ENCODE data around the gene MTCL3.

Gene MTCL3

GRCh38 chr6:127447780-127448179 is 71.4 kb downstream of the MTCL3 start:
- H3K4me3 ChIP-seq (ENCODE audit: low read length): no peak overlapping the region
- H3K9me2 ChIP-seq (ENCODE audit: insufficient read depth, low read length): no peaks in the 10 kb centered on the region
- H3K4me2 ChIP-seq (ENCODE audit: low read length): no peak overlapping the region
- H3K27me3 ChIP-seq (ENCODE audit: insufficient read depth, low read depth, low read length): no peaks in the 10 kb centered on the region
- H2AFZ ChIP-seq (ENCODE audit: low read depth, low read length): no peak overlapping the region
- H3K79me2 ChIP-seq (replicated peaks; ENCODE audit: insufficient read depth, low read length): peaks cover 10% of the 10 kb centered on the region
- no peak overlapping the region for H3K27ac ChIP-seq (ENCODE audit: low read length)
- peaks cover 20% of the 10 kb centered on the region for H3K36me3 ChIP-seq (ENCODE audit: insufficient read depth, low read length)
- no peak overlapping the region for H3K9ac ChIP-seq (ENCODE audit: low read length)
- no peaks in the 10 kb centered on the region for H3K9me3 ChIP-seq (ENCODE audit: low read length)
- no peaks in the 10 kb centered on the region for H3F3A ChIP-seq (ENCODE audit: insufficient read depth, low read length, poor library complexity, severe bottlenecking)
- H4K20me1 ChIP-seq (ENCODE audit: insufficient read depth): peaks cover 5% of the 10 kb centered on the region
- no peak for TF ChIP-seq RAD21 (conservative IDR thresholded peaks at IDR 0.05)
- no peak for TF ChIP-seq MXI1 (conservative IDR thresholded peaks at IDR 0.05; ENCODE audit: poor library complexity, severe bottlenecking)
- TF ChIP-seq TAF1 (IDR thresholded peaks at IDR 0.05; ENCODE audit: low read depth): no peak
- TF ChIP-seq POLR2AphosphoS5 (IDR thresholded peaks at IDR 0.05): no peak
- no peak for TF ChIP-seq SMC3 (conservative IDR thresholded peaks at IDR 0.05; ENCODE audit: poor library complexity)
- no peak for TF ChIP-seq EP300 (conservative IDR thresholded peaks at IDR 0.05; ENCODE audit: poor library complexity, severe bottlenecking)

DNA sequence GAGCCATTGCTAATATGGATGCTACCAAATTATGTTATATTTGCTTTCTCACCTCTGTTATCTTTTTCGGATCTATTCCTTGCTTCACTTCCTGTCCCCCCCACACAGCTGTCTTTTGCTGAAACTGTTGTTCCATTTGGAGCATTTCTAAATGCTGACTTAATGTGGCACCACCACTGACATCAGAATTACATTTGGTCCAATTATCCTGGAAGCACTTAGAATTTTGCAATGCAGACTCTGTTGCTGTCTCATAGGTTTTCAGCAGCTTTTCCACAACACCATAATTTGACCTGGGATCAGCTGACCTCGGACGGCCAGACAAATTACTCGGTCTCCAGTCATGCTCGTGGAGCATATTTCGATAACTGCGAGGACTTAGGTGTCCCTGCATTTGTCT is 72.8 kb downstream of the MTCL3 start:
- peaks cover 20% of the 10 kb centered on the region for H3K36me3 ChIP-seq (ENCODE audit: insufficient read depth, low read length)
- H3K27ac ChIP-seq (ENCODE audit: low read length): no peak overlapping the region
- H3K4me2 ChIP-seq (ENCODE audit: low read length): no peak overlapping the region
- no peaks in the 10 kb centered on the region for H3F3A ChIP-seq (ENCODE audit: insufficient read depth, low read length, poor library complexity, severe bottlenecking)
- H4K20me1 ChIP-seq (ENCODE audit: insufficient read depth): no peaks in the 10 kb centered on the region
- no peak overlapping the region for H2AFZ ChIP-seq (ENCODE audit: low read depth, low read length)
- H3K79me2 ChIP-seq (replicated peaks; ENCODE audit: insufficient read depth, low read length): peaks cover 3% of the 10 kb centered on the region
- H3K4me3 ChIP-seq (ENCODE audit: low read length): no peak overlapping the region
- no peaks in the 10 kb centered on the region for H3K9me3 ChIP-seq (ENCODE audit: low read length)
- TF ChIP-seq EP300 (conservative IDR thresholded peaks at IDR 0.05; ENCODE audit: poor library complexity, severe bottlenecking) (no peak), MXI1 (conservative IDR thresholded peaks at IDR 0.05; ENCODE audit: poor library complexity, severe bottlenecking) (no peak), CTCF (IDR thresholded peaks at IDR 0.05; ENCODE audit: poor library complexity, severe bottlenecking) (no peak), REST (IDR thresholded peaks at IDR 0.05; ENCODE audit: borderline replicate concordance) (no peak), RAD21 (conservative IDR thresholded peaks at IDR 0.05) (no peak), EZH2 (IDR thresholded peaks at IDR 0.05; ENCODE audit: borderline replicate concordance, insufficient read depth, low read length, poor library complexity, severe bottlenecking) (no peak), SMC3 (conservative IDR thresholded peaks at IDR 0.05; ENCODE audit: poor library complexity) (no peak), POLR2AphosphoS5 (IDR thresholded peaks at IDR 0.05) (no peak), TAF1 (IDR thresholded peaks at IDR 0.05; ENCODE audit: low read depth) (no peak)
- no peak overlapping the region for H3K9ac ChIP-seq (ENCODE audit: low read length)
- H3K9me2 ChIP-seq (ENCODE audit: insufficient read depth, low read length): no peaks in the 10 kb centered on the region
- no peaks in the 10 kb centered on the region for H3K27me3 ChIP-seq (ENCODE audit: insufficient read depth, low read depth, low read length)
